ENCODE data around the gene TIMD4. TPM values are rescaled to one million over a fixed set of nuclear protein-coding genes. Genes with fewer than 3 reads are reported as not detected.

The TIMD4 gene
- total RNA-seq, 1 experiment from 2014 or later = not detected

- no peaks in the 10 kb centered on the region for H3K79me2 ChIP-seq (ENCODE audit: low read length)
- no peak for ATAC-seq
- 0 out of 2 replicates have a peak, but pooled peaks cover 5% of the 10 kb centered on the region for H3K9me3 ChIP-seq (ENCODE audit: low read length)
- no peaks in the 10 kb centered on the region for H3K36me3 ChIP-seq (ENCODE audit: low read depth, low read length)
- ChIA-PET POLR2A (ENCODE audit: unreplicated experiment) (interaction anchor here (0.7 kb wide), 1 partner anchor 10 kb away, joined by 4 read pairs; no protein-coding TSS in a partner anchor), CTCF (no interaction called here)
- no TSS peak for BruUV-seq (replicated peaks)
- no peaks in the 10 kb centered on the region for H3K4me1 ChIP-seq (ENCODE audit: insufficient read depth, low read length)
- H3K4me3 ChIP-seq (ENCODE audit: low read length) = no peak overlapping the region
- no peaks in the 10 kb centered on the region for H3F3A ChIP-seq (ENCODE audit: low read length, unreplicated experiment)
- intact Hi-C loops (cut with micrococcal nuclease) = no loop called here
- H3K27ac ChIP-seq (ENCODE audit: low read length) = no peak overlapping the region
- H3K9ac ChIP-seq (ENCODE audit: low read length) = no peak overlapping the region
- no peaks in the 10 kb centered on the region for H3K9me2 ChIP-seq (replicated peaks; ENCODE audit: low read length)
- peaks cover 27% of the 10 kb centered on the region for H3K27me3 ChIP-seq (ENCODE audit: low read length)
- H4K20me1 ChIP-seq (ENCODE audit: low read length) = no peaks in the 10 kb centered on the region
- no peak for DNase-seq
- TF ChIP-seq CTCF (conservative IDR thresholded peaks at IDR 0.05; ENCODE audit: low read depth, low read length) = no peak
- no peak for TF ChIP-seq EZH2 (IDR thresholded peaks at IDR 0.05; ENCODE audit: low read length, unreplicated experiment)
- no peak for TF ChIP-seq EZH2phosphoT487 (IDR thresholded peaks at IDR 0.05; ENCODE audit: borderline replicate concordance, low read length)
- no peak overlapping the region for H3K4me2 ChIP-seq (ENCODE audit: low read length)
- no peak overlapping the region for H2AFZ ChIP-seq (ENCODE audit: low read length)
These were observed 48.7 kb downstream of the TIMD4 start for GRCh38 chr5:156914371-156914737.

- POLR2A ChIA-PET (ENCODE audit: unreplicated experiment) = no interaction called here
- no peaks in the 10 kb centered on the region for H3K4me1 ChIP-seq (ENCODE audit: insufficient read depth, low read length)
- ATAC-seq = no peak
- H3K4me3 ChIP-seq (ENCODE audit: low read length) = no peak overlapping the region
- TF ChIP-seq EZH2phosphoT487 (IDR thresholded peaks at IDR 0.05; ENCODE audit: borderline replicate concordance, low read length) (no peak), EZH2 (IDR thresholded peaks at IDR 0.05; ENCODE audit: low read length, unreplicated experiment) (no peak), CTCF (conservative IDR thresholded peaks at IDR 0.05; ENCODE audit: low read depth, low read length) (no peak)
- no peaks in the 10 kb centered on the region for H4K20me1 ChIP-seq (ENCODE audit: low read length)
- H3K27ac ChIP-seq (ENCODE audit: low read length) = no peak overlapping the region
- no peak overlapping the region for H3K9ac ChIP-seq (ENCODE audit: low read length)
- H3K9me3 ChIP-seq (ENCODE audit: low read length) = 0 out of 2 replicates have a peak, but pooled peaks cover 5% of the 10 kb centered on the region
- no peak overlapping the region for H2AFZ ChIP-seq (ENCODE audit: low read length)
- CTCF ChIA-PET = no interaction called here
- peaks cover 23% of the 10 kb centered on the region for H3K27me3 ChIP-seq (ENCODE audit: low read length)
- H3F3A ChIP-seq (ENCODE audit: low read length, unreplicated experiment) = no peaks in the 10 kb centered on the region
- no peaks in the 10 kb centered on the region for H3K79me2 ChIP-seq (ENCODE audit: low read length)
- H3K9me2 ChIP-seq (replicated peaks; ENCODE audit: low read length) = no peaks in the 10 kb centered on the region
- intact Hi-C loops (cut with micrococcal nuclease) = no loop called here
- DNase-seq = no peak
- no peak overlapping the region for H3K4me2 ChIP-seq (ENCODE audit: low read length)
- no TSS peak for BruUV-seq (replicated peaks)
- H3K36me3 ChIP-seq (ENCODE audit: low read depth, low read length) = no peaks in the 10 kb centered on the region
These were observed 49.2 kb downstream of the TIMD4 start for GRCh38 chr5:156913719-156914370.

GRCh38 chr5:156913355-156913718 is 49.7 kb downstream of the TIMD4 start:
- Histone ChIP-seq H3K4me1 (ENCODE audit: insufficient read depth, low read length) (no peaks in the 10 kb centered on the region), H3F3A (ENCODE audit: low read length, unreplicated experiment) (no peaks in the 10 kb centered on the region), H3K4me2 (ENCODE audit: low read length) (no peak overlapping the region), H2AFZ (ENCODE audit: low read length) (no peak overlapping the region), H3K36me3 (ENCODE audit: low read depth, low read length) (no peaks in the 10 kb centered on the region), H3K27me3 (ENCODE audit: low read length) (peaks cover 23% of the 10 kb centered on the region), H3K79me2 (ENCODE audit: low read length) (no peaks in the 10 kb centered on the region), H3K4me3 (ENCODE audit: low read length) (no peak overlapping the region), H3K9ac (ENCODE audit: low read length) (no peak overlapping the region), H4K20me1 (ENCODE audit: low read length) (no peaks in the 10 kb centered on the region), H3K27ac (ENCODE audit: low read length) (no peak overlapping the region), H3K9me3 (ENCODE audit: low read length) (0 out of 2 replicates have a peak, but pooled peaks cover 5% of the 10 kb centered on the region), H3K9me2 (replicated peaks; ENCODE audit: low read length) (no peaks in the 10 kb centered on the region)
- ChIA-PET CTCF (no interaction called here), POLR2A (ENCODE audit: unreplicated experiment) (no interaction called here)
- no peak for TF ChIP-seq EZH2phosphoT487 (IDR thresholded peaks at IDR 0.05; ENCODE audit: borderline replicate concordance, low read length)
- no peak for TF ChIP-seq EZH2 (IDR thresholded peaks at IDR 0.05; ENCODE audit: low read length, unreplicated experiment)
- no peak for TF ChIP-seq CTCF (conservative IDR thresholded peaks at IDR 0.05; ENCODE audit: low read depth, low read length)
- intact Hi-C loops (cut with micrococcal nuclease) = no loop called here
- DNase-seq (no peak), ATAC-seq (no peak)
- no TSS peak for BruUV-seq (replicated peaks)

Measured in PC-3 (cell line).